ACC112 (cell line): ENCODE data around the gene PCP2.
"Not testable (repeated sequence)": the region's sequence is repeated elsewhere in the genome, so short reads cannot be mapped to it uniquely, and the experiment has no call there.

ENCODE experiments used
- H2AFZ ChIP-seq: fragments of 200-600 bp; sonication (generic); one replicate; pipeline ENCODE4 v1.6.0; 2017; ENCODE audit warnings: antibody characterized with exemption, low read length; ENCODE audit not compliant: unreplicated experiment
- H3K27ac ChIP-seq: fragments of 200-600 bp; sonication (generic); 2 replicates; pipeline ENCODE4 v1.5.1; 2014; ENCODE audit warnings: low read depth, mild to moderate bottlenecking, antibody characterized with exemption, low read length, moderate library complexity
- H3K27me3 ChIP-seq: fragments of 200-600 bp; sonication (generic); 2 replicates; pipeline ENCODE4 v1.6.1; 2014; ENCODE audit warnings: mild to moderate bottlenecking, antibody characterized with exemption, low read length, moderate library complexity, mixed read lengths; ENCODE audit not compliant: insufficient read depth
- H3K36me3 ChIP-seq: fragments of 200-600 bp; sonication (generic); 2 replicates; pipeline ENCODE4 v1.6.1; 2016; ENCODE audit warnings: mild to moderate bottlenecking, antibody characterized with exemption, low read length, moderate library complexity, mixed read lengths; ENCODE audit not compliant: insufficient read depth
- H3K4me1 ChIP-seq: fragments of 200-600 bp; sonication (generic); one replicate; pipeline ENCODE4 v1.6.1; 2016; ENCODE audit warnings: low read length, mixed read lengths; ENCODE audit not compliant: insufficient read depth, unreplicated experiment, control insufficient read depth
- H3K4me3 ChIP-seq: fragments of 200-600 bp; sonication (generic); 2 replicates; pipeline ENCODE4 v1.5.1; 2014; ENCODE audit warnings: mild to moderate bottlenecking, low read depth, low read length
- H3K79me2 ChIP-seq: fragments of 200-600 bp; sonication (generic); one replicate; pipeline ENCODE4 v1.6.0; 2016; ENCODE audit warnings: low read length; ENCODE audit not compliant: control insufficient read depth, unreplicated experiment, insufficient read depth

Gene PCP2

DNA sequence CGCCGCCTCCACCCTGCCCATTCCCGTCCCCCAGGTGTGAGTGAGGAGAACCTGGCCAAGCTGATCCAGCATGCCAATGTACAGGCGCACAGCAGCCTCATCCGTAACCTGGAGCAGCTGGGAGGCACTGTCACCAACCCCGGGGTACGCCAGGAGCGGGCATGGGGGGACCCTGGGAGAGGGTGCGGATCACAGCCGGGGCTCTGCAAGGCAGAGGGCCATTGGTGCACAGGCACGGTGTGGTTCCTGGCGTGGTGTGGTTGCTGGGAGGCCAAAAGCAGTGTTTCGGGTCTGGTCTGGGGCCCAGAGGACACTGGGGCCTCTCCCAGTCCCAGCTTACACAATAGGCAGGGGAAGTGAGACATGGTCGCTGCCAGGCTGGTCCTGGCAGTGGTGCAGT, 11.6 kb upstream of the PCP2 start:
- no peak overlapping the region for H3K4me3 ChIP-seq
- H2AFZ ChIP-seq = no peak overlapping the region
- no peak overlapping the region for H3K27ac ChIP-seq
- no peaks in the 10 kb centered on the region for H3K4me1 ChIP-seq
- no peaks in the 10 kb centered on the region for H3K79me2 ChIP-seq
- H3K36me3 ChIP-seq = no peaks in the 10 kb centered on the region
- no peaks in the 10 kb centered on the region for H3K27me3 ChIP-seq

DNA sequence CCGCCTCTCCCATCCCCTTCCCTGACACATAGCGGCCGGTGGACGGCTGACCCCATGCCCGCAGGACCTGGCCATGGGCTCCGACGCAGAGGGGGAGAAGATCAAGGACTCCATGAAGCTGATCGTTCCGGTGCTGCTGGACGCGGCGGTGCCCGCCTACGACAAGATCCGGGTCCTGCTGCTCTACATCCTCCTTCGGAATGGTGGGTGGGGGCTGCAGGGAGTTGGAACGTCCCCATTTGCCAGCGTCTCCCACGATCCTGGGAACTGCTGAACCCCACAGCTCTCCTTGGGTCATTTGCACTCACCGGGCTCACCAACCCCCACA, 11.0 kb upstream of the PCP2 start:
- no peaks in the 10 kb centered on the region for H3K36me3 ChIP-seq

DNA sequence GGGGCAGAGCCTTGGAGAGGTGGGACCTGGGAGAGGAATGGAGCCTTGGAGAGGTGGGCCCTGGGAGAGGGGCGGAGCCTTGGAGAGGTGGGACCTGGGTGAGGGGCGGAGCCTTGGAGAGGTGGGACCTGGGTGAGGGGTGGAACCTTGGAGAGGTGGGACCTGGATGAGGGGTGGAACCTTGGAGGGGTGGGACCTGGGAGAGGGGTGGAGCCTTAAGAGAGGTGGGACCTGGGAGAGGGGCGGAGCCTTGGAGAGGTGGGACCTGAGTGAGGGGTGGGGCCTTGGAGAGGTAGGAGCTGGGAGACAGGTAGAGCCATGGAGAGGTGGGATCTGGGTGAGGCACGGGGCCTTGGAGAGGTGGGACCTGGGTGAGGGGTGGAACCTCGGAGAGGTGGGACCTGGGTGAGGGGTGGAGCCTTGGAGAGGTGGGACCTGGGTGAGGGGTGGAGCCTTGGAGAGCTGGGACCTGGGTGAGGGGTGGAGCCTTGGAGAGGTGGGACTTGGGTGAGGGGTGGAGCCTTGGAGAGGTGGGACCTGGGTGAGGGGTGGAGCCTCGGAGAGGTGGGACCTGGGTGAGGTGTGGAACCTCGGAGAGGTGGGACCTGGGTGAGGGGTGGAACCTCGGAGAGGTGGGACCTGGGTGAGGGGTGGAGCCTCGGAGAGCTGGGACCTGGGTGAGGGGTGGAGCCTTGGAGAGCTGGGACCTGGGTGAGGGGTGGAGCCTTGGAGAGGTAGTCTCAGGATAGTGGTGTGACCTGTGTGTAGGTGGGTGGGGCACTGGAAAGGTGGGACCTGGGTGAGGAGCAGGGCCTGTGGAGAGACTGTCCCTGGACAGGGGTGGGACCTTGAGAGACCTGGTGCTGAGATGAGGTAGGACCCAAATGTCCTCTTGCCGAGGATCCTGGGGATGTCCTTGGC, 10.4 kb upstream of the PCP2 start:
- H3K27ac ChIP-seq, H3K4me1 ChIP-seq, H3K79me2 ChIP-seq, H3K27me3 ChIP-seq, H3K36me3 ChIP-seq, H2AFZ ChIP-seq, H3K4me3 ChIP-seq: not testable (repeated sequence)

More for the DNA sequence above, 11.0 kb upstream of the PCP2 start:
- no peak overlapping the region for H3K4me3 ChIP-seq
- H3K27me3 ChIP-seq = no peaks in the 10 kb centered on the region
- no peaks in the 10 kb centered on the region for H3K4me1 ChIP-seq
- H3K27ac ChIP-seq = no peak overlapping the region
- no peaks in the 10 kb centered on the region for H3K79me2 ChIP-seq
- no peak overlapping the region for H2AFZ ChIP-seq

DNA sequence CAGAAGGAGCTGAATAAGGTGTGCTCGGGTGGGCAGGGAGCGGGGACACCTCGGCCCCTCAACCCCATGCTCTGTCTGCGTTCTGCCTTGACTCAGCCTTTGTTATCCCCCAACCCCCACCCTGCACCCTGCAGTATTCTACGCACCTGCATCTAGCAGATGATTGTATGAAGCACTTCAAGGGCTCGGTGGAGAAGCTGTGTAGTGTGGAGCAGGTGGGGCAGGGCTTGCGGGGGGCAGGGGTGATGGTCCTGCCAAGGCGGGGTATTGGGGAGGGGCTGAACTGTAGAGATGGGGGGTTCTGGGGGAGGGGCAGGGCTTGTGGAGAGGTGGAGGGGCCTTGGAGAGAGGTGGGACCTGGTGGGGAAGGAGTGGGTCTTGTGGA, 9.5 kb upstream of the PCP2 start:
- Histone ChIP-seq H3K79me2 (no peaks in the 10 kb centered on the region), H2AFZ (no peak overlapping the region), H3K4me3 (no peak overlapping the region), H3K36me3 (no peaks in the 10 kb centered on the region), H3K27ac (no peak overlapping the region), H3K4me1 (no peaks in the 10 kb centered on the region), H3K27me3 (no peaks in the 10 kb centered on the region)

DNA sequence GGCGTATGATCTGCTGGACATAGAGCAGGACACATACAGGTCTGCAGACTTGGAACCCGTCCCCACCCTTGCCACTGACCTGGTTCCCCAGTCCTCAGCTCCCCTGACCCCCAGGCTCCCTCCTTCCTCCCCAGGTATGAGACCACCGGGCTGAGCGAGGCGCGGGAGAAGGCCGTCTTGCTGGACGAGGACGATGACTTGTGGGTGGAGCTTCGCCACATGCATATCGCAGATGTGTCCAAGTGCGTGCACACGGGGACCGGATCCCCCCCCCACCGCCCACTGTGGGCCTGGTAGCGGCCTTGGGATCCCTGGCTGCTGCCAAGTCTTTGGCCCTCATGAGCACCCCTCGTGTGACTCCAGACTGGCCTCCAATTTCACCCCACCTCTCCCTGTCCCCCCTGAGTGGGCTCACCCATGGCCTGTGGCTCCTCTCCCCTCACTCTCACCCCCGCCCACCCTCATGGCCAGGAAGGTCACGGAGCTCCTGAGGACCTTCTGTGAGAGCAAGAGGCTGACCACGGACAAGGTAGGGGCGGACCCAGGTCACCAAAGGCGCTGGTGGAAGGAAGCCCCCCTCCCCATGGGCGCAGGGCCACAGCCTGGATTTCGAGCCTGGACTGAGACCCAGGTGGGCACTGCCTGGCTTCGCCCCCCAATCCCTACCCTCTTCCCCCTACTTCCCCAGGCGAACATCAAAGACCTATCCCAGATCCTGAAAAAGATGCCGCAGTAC, 8.9 kb upstream of the PCP2 start:
- no peaks in the 10 kb centered on the region for H3K36me3 ChIP-seq
- H3K79me2 ChIP-seq = no peaks in the 10 kb centered on the region
- no peak overlapping the region for H3K4me3 ChIP-seq
- H3K4me1 ChIP-seq = no peaks in the 10 kb centered on the region
- H3K27me3 ChIP-seq = no peaks in the 10 kb centered on the region
- H2AFZ ChIP-seq = no peak overlapping the region
- no peak overlapping the region for H3K27ac ChIP-seq

DNA sequence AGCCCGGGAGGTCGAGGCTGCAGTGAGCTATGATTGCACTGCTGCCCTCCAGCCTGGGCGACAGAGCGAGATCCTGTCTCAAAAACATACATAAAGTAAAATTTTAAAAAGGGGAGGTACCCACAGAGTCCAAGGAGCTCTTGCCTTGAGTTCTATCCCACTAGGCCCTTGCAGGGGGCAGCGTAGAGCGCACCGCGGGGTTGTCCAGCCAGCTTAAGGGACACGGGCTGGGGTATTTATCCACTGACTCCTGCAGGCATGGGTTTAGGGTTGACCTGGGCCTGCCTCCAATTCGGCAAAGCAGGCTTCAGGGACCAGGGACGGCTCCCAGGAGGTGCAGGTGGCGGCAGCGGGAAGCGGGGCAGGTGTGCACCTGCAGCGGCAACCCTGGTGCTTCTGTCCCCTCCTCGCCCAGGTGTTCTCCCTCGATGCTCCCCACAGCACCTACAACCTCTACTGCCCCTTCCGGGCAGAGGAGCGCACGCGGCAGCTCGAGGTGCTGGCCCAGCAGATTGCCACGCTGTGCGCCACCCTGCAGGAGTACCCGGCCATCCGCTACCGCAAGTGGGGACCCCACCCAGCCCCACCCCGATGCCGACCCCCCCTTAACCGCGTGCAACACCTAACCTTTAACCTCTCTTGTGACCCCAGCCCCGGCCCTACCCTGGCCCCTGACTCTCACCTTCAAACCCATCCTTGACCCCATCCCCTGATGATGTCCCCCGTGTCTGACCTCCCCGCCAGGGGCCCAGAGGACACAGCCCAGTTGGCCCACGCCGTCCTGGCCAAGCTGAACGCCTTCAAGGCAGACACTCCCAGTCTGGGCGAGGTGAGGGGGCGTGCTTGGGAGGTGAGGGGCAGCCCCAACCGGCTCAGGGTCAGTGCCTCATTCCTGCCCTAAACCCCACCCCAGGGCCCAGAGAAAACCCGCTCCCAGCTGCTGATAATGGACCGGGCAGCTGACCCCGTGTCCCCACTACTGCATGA, 8.1 kb upstream of the PCP2 start:
- no peak overlapping the region for H2AFZ ChIP-seq
- H3K4me3 ChIP-seq = no peak overlapping the region
- H3K4me1 ChIP-seq = no peaks in the 10 kb centered on the region
- H3K27me3 ChIP-seq = no peaks in the 10 kb centered on the region
- no peaks in the 10 kb centered on the region for H3K79me2 ChIP-seq
- H3K36me3 ChIP-seq = no peaks in the 10 kb centered on the region
- H3K27ac ChIP-seq = no peak overlapping the region

DNA sequence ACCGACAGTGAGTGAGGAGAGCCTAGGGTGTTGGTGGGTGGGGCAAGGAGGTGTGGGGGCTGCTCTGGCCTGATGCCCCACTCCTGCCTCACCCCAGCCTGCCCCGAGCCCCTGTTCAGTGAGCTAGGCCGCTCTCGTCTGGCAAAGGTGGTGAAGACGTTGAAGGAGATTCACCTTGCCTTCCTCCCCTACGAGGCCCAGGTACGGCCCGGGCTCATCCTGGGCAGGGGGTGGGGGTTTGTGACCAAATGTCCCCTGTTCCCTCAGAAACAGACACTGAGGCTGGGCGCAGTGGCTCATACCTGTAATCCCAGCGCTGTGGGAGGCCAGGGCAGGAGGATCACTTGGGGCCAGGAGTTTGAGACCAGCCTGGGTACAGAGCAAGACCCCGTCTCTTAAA, 7.3 kb upstream of the PCP2 start:
- H3K4me1 ChIP-seq = no peaks in the 10 kb centered on the region
- H3K27me3 ChIP-seq = no peaks in the 10 kb centered on the region
- no peak overlapping the region for H2AFZ ChIP-seq
- H3K36me3 ChIP-seq = no peaks in the 10 kb centered on the region
- no peak overlapping the region for H3K27ac ChIP-seq
- no peak overlapping the region for H3K4me3 ChIP-seq
- no peaks in the 10 kb centered on the region for H3K79me2 ChIP-seq

DNA sequence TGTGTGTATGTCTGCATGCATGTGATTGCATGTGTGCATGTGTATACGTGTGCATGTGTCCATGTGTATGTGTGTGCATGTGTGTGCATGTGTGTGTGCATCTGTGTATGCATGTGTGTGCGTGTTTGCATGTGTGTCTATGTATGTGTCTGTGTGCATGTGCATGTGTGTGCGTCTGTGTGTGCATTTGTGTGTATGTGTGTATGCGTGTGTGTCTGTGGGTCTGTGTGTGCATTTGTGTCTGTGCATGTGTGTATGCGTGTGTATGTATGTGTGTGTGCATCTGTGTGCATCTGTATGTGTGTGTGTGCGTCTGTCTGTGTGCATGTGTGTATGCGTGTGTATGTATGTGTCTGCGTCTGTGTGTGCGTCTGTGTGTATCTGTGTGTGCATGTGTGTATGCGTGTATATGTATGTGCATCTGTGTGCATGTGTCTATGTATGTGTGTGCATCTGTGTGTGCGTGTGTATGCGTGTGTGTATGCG, 6.4 kb upstream of the PCP2 start:
- Histone ChIP-seq H3K4me1 (no peaks in the 10 kb centered on the region), H3K79me2 (no peaks in the 10 kb centered on the region), H3K27me3 (no peaks in the 10 kb centered on the region), H3K27ac (no peak overlapping the region), H3K4me3 (no peak overlapping the region), H2AFZ (no peak overlapping the region), H3K36me3 (no peaks in the 10 kb centered on the region)

DNA sequence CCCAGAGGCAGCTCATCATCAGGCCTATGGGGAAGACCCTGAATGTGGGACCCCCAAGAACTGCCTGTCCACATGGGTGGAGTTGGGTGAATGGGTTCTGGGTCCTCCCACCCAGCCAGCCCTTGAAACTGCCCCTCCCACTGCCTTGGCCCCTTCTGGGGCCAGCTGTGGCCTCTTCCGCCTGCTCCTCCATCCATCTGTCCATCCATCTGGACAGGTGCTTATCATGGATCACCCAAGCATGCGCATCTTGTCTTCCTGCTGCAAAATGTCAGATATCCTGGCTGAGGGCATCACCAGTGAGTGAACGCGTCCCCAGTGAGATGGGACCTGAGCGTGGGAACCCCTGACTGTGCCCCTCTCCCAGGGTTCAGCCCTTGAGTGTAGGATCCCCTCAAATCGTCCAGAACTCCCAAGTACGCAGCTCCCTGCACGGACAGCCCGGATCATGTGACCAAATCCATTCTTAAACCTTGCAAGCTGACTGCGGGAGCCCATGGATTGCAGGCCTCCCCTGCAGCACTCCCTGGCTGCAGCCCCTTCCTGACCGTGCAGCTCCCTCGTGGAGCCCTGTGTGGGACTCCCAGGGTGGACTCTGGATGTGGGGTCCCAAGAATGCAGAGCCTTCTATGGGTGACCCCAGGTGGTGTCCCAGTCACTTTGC, 5.4 kb upstream of the PCP2 start:
- H3K4me3 ChIP-seq = no peak overlapping the region
- no peaks in the 10 kb centered on the region for H3K79me2 ChIP-seq
- H3K4me1 ChIP-seq = no peaks in the 10 kb centered on the region
- no peak overlapping the region for H2AFZ ChIP-seq
- no peaks in the 10 kb centered on the region for H3K36me3 ChIP-seq
- no peak overlapping the region for H3K27ac ChIP-seq
- H3K27me3 ChIP-seq = no peaks in the 10 kb centered on the region
